H9 (cell line): ENCODE data around the gene SPTBN4. TPM values are rescaled to one million over a fixed set of nuclear protein-coding genes. Genes with fewer than 3 reads are reported as not detected.

ENCODE experiments used
- DNase-seq: peaks from one replicate; pipeline ENCODE4 v3.0.0-alpha.2; 2017
- H2AFZ ChIP-seq: one replicate; pipeline ENCODE4 v1.6.1; 2013; ENCODE audit warnings: mild to moderate bottlenecking, low read length, control low read depth, moderate library complexity
- H2AK5ac ChIP-seq: 2 replicates; pipeline ENCODE4 v1.6.1; 2013; ENCODE audit warnings: low read length, control low read depth, mixed read lengths; ENCODE audit not compliant: insufficient read length
- H2BK120ac ChIP-seq: one replicate; pipeline ENCODE4 v1.6.1; 2013; ENCODE audit warnings: low read depth, mild to moderate bottlenecking, low read length, control low read depth, inconsistent platforms; ENCODE audit not compliant: poor library complexity, severe bottlenecking
- H2BK12ac ChIP-seq: 2 replicates; pipeline ENCODE4 v1.6.1; 2013; ENCODE audit warnings: low read length, control low read depth, mixed read lengths, low read depth; ENCODE audit not compliant: insufficient read length
- H2BK15ac ChIP-seq: 2 replicates; pipeline ENCODE4 v1.6.1; 2013; ENCODE audit warnings: low read depth, low read length, control low read depth
- H2BK20ac ChIP-seq: one replicate; pipeline ENCODE4 v1.6.1; 2013; ENCODE audit warnings: low read depth, mild to moderate bottlenecking, low read length, control low read depth, inconsistent platforms; ENCODE audit not compliant: poor library complexity, severe bottlenecking
- H2BK5ac ChIP-seq: 2 replicates; pipeline ENCODE4 v1.6.1; 2013; ENCODE audit warnings: low read length, control low read depth, mixed read lengths; ENCODE audit not compliant: insufficient read length
- H3K14ac ChIP-seq: 2 replicates; pipeline ENCODE4 v1.6.1; 2013; ENCODE audit warnings: low read length, control low read depth; ENCODE audit not compliant: insufficient read depth
- H3K18ac ChIP-seq: 2 replicates; pipeline ENCODE4 v1.6.1; 2013; ENCODE audit warnings: low read depth, mild to moderate bottlenecking, mixed read lengths, low read length, control low read depth; ENCODE audit not compliant: insufficient read length
- H3K23ac ChIP-seq: 2 replicates; pipeline ENCODE4 v1.6.1; 2013; ENCODE audit warnings: low read length, control low read depth, mixed read lengths, low read depth; ENCODE audit not compliant: insufficient read length
- H3K23me2 ChIP-seq: 2 replicates; pipeline ENCODE4 v1.6.1; 2013; ENCODE audit warnings: low read depth, mild to moderate bottlenecking, mixed read lengths, low read length, control low read depth; ENCODE audit not compliant: insufficient read length, poor library complexity, severe bottlenecking
- H3K27ac ChIP-seq: 2 replicates; pipeline ENCODE4 v1.5.1; 2013; ENCODE audit warnings: low read length, control low read depth, mixed read lengths, low read depth; ENCODE audit not compliant: insufficient read length
- H3K27me3 ChIP-seq: 2 replicates; pipeline ENCODE4 v1.6.1; 2013; ENCODE audit warnings: low read length, control low read depth, inconsistent platforms; ENCODE audit not compliant: insufficient read depth
- H3K4ac ChIP-seq: 2 replicates; pipeline ENCODE4 v1.6.1; 2013; ENCODE audit warnings: low read depth, mild to moderate bottlenecking, control low read depth, inconsistent platforms, low read length, moderate library complexity
- H3K4me1 ChIP-seq: 2 replicates; pipeline ENCODE4 v1.6.1; 2013; ENCODE audit warnings: low read length, control low read depth, inconsistent platforms; ENCODE audit not compliant: insufficient read depth
- H3K4me2 ChIP-seq: 2 replicates; pipeline ENCODE4 v1.6.1; 2013; ENCODE audit warnings: low read length, control low read depth, mixed read lengths; ENCODE audit not compliant: insufficient read length, insufficient read depth
- H3K56ac ChIP-seq: 2 replicates; pipeline ENCODE4 v1.6.1; 2013; ENCODE audit warnings: low read depth, mild to moderate bottlenecking, mixed read lengths, low read length, control low read depth; ENCODE audit not compliant: insufficient read length
- H3K79me1 ChIP-seq: 2 replicates; pipeline ENCODE4 v1.6.1; 2013; ENCODE audit warnings: low read depth, mild to moderate bottlenecking, moderate library complexity, low read length, control low read depth, inconsistent platforms; ENCODE audit not compliant: insufficient read depth, poor library complexity, severe bottlenecking
- H3K79me2 ChIP-seq: 2 replicates; pipeline ENCODE4 v1.6.1; 2013; ENCODE audit warnings: low read length, control low read depth, inconsistent platforms; ENCODE audit not compliant: insufficient read depth
- H3K9ac ChIP-seq: 2 replicates; pipeline ENCODE4 v1.6.1; 2013; ENCODE audit warnings: low read length, control low read depth, mixed read lengths; ENCODE audit not compliant: insufficient read length; ENCODE audit errors: extremely low read depth
- H3K9me3 ChIP-seq: one replicate; pipeline ENCODE4 v1.6.1; 2013; ENCODE audit warnings: low read depth, low read length, inconsistent platforms; ENCODE audit not compliant: control insufficient read depth
- H3T11ph ChIP-seq: one replicate; pipeline ENCODE4 v1.6.1; 2013; ENCODE audit warnings: mild to moderate bottlenecking, low read length, control low read depth, inconsistent platforms
- H4K20me1 ChIP-seq: one replicate; pipeline ENCODE4 v1.6.1; 2013; ENCODE audit not compliant: control insufficient read depth, insufficient read length, insufficient read depth
- H4K5ac ChIP-seq: 2 replicates; pipeline ENCODE4 v1.6.1; 2013; ENCODE audit warnings: low read depth, mild to moderate bottlenecking, mixed read lengths, low read length, control low read depth; ENCODE audit not compliant: insufficient read length
- H4K8ac ChIP-seq: replicated peaks from 2 replicates; pipeline ENCODE4 v1.6.1; 2013; ENCODE audit warnings: low read length, control low read depth, mixed read lengths, low read depth; ENCODE audit not compliant: insufficient read length
- H4K91ac ChIP-seq: 2 replicates; pipeline ENCODE4 v1.6.1; 2013; ENCODE audit warnings: low read depth, mild to moderate bottlenecking, moderate library complexity, mixed read lengths, low read length, control low read depth; ENCODE audit not compliant: insufficient read length
- H3K27ac Mint-ChIP-seq, 3 experiments: 2 replicates in 2 of 3; 3 replicates in 1 of 3; pipeline ENCODE4 v1.8.0; 2020 to 2021; ENCODE audit warnings: mixed read lengths in 3 of 3, mild to moderate bottlenecking in 1 of 3, moderate library complexity in 1 of 3
- H3K27me3 Mint-ChIP-seq: 2 replicates; pipeline ENCODE4 v1.8.0; 2021; ENCODE audit warnings: low read depth, mild to moderate bottlenecking, moderate library complexity, mixed read lengths
- H3K36me3 Mint-ChIP-seq, 3 experiments: 2 replicates in 2 of 3; 3 replicates in 1 of 3; pipeline ENCODE4 v1.8.0; 2020 to 2021; ENCODE audit warnings: low read depth in 3 of 3, mixed read lengths in 3 of 3; ENCODE audit not compliant: insufficient read depth in 1 of 3
- H3K4me1 Mint-ChIP-seq, 2 experiments: 2 replicates each; pipeline ENCODE4 v1.8.0; 2020; ENCODE audit warnings: mixed read lengths in 2 of 2
- H3K4me3 Mint-ChIP-seq, 2 experiments: 2 replicates in 1 of 2; 3 replicates in 1 of 2; pipeline ENCODE4 v1.8.0; 2020 to 2021; ENCODE audit warnings: mild to moderate bottlenecking in 2 of 2, mixed read lengths in 2 of 2, moderate library complexity in 1 of 2
- H3K9me3 Mint-ChIP-seq, 2 experiments: 2 replicates in 1 of 2; 3 replicates in 1 of 2; pipeline ENCODE4 v1.8.0; 2020; ENCODE audit warnings: mild to moderate bottlenecking in 2 of 2, mixed read lengths in 2 of 2, moderate library complexity in 1 of 2
- WGBS: extraction: QIAGEN DNeasy Blood & Tissue Kit; methylation state at CpG from one replicate; pipeline ENCODE4 v1.1.7; 2013; ENCODE audit warnings: missing lambda C conversion rate, low lambda C conversion rate, mixed read lengths; ENCODE audit not compliant: insufficient read length; ENCODE audit errors: extremely low coverage; 5-methylcytosine and 5-hydroxymethylcytosine counted together
- total RNA-seq: library from RNA; stranded (reverse); gene quantifications from 2 replicates; pipeline ENCODE4 v1.2.1, GENCODE V29; 2021
- TF ChIP-seq, protein P1 (sequence below): fragments of 200-600 bp; sonication (generic); conservative IDR thresholded peaks from 3 replicates; pipeline ENCODE4 v1.8.0; 2021; ENCODE audit warnings: antibody characterized with exemption, mild to moderate bottlenecking

Gene SPTBN4
- total RNA-seq, 1 experiment from 2014 or later: 2.9 TPM

DNA sequence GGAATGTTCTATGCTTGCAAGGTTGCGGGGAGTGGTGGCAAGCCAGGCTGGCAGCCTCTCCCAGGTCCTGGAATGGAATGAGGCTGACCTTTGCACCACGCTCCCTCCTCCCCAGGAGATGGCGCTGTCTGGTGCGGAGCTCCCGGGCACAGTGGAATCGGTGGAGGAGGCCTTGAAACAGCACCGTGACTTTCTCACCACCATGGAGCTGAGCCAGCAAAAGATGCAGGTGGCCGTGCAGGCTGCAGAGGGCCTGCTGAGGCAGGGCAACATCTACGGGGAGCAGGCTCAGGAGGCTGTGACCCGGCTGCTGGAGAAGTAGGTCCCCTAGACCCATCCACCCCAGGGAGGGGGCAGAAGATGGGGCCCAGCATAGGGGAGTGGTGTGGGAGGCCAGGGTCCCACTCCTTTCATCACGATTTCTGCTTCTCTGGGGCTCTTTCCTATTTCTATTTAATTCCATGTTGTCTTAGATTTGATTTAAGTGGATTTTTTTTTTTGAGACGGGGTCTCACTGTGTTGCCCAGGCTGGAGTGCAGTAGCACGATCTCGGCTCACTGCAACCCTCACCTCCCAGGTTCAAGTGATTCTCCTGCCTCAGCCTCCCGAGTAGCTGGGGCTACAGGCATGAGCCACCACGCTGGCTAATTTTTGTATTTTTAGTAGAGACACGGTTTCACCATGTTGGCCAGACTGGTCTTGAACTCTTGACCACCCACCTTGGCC lies 56.7 kb downstream of the SPTBN4 start:
- no CpG with 5 or more reads among the region's 17 CpGs for WGBS
- no peak overlapping the region for H2BK12ac ChIP-seq

More for the DNA sequence above, 56.7 kb downstream of the SPTBN4 start:
- Mint-ChIP-seq H3K36me3 (peaks cover 0 to 5% (median 0%) of the 10 kb centered on the region in 3 experiments; a peak in 1 of 7 replicates), H3K9me3 (peaks cover 13 to 15% of the 10 kb centered on the region in 2 experiments; a peak in 4 of 5 replicates), H3K27ac (no peak overlapping the region; a peak in 1 of 7 replicates), H3K4me3 (peak overlapping the region in 1 of 2 experiments; percentile 16; a peak in 1 of 5 replicates), H3K4me1 (peaks cover 4 to 6% of the 10 kb centered on the region in 2 experiments; a peak in 3 of 4 replicates), H3K27me3 (peaks cover 69% of the 10 kb centered on the region)
- Histone ChIP-seq H3K4me1 (no peaks in the 10 kb centered on the region), H3K18ac (no peak overlapping the region), H2BK120ac (no peak overlapping the region), H4K20me1 (no peaks in the 10 kb centered on the region), H3T11ph (no peak overlapping the region), H3K27ac (no peak overlapping the region), H2BK20ac (no peak overlapping the region), H3K56ac (no peak overlapping the region), H3K9ac (no peak overlapping the region), H4K91ac (no peak overlapping the region), H3K14ac (no peak overlapping the region), H3K27me3 (peaks cover 19% of the 10 kb centered on the region), H3K79me2 (no peaks in the 10 kb centered on the region), H3K23me2 (no peaks in the 10 kb centered on the region), H3K9me3 (no peaks in the 10 kb centered on the region), H3K4ac (no peak overlapping the region), H2AK5ac (no peak overlapping the region), H2BK5ac (no peak overlapping the region), H4K8ac (no peak overlapping the region), H3K4me2 (no peak overlapping the region), H2BK15ac (no peak overlapping the region), H4K5ac (no peak overlapping the region), H3K79me1 (no peaks in the 10 kb centered on the region), H2AFZ (no peak overlapping the region), H3K23ac (no peak overlapping the region)
- peak; percentile 90 for DNase-seq
- TF ChIP-seq, protein P1, sequence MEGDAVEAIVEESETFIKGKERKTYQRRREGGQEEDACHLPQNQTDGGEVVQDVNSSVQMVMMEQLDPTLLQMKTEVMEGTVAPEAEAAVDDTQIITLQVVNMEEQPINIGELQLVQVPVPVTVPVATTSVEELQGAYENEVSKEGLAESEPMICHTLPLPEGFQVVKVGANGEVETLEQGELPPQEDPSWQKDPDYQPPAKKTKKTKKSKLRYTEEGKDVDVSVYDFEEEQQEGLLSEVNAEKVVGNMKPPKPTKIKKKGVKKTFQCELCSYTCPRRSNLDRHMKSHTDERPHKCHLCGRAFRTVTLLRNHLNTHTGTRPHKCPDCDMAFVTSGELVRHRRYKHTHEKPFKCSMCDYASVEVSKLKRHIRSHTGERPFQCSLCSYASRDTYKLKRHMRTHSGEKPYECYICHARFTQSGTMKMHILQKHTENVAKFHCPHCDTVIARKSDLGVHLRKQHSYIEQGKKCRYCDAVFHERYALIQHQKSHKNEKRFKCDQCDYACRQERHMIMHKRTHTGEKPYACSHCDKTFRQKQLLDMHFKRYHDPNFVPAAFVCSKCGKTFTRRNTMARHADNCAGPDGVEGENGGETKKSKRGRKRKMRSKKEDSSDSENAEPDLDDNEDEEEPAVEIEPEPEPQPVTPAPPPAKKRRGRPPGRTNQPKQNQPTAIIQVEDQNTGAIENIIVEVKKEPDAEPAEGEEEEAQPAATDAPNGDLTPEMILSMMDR: peak; percentile 96
